HCT116 (cell line): ENCODE results near the gene LMCD1. TPM values are rescaled to one million over a fixed set of nuclear protein-coding genes. Genes with fewer than 3 reads are reported as not detected.

Experiments used
- ATAC-seq: fragments of 200-7000 bp; cut with Tn5 transposase; 2 replicates; pipeline ENCODE4 v1.9.1; 2020; ENCODE audit warnings: mild to moderate bottlenecking, moderate library complexity
- BruUV-seq: library from RNA; stranded (reverse); fragments of 400-500 nt; replicated peaks from 2 replicates; lab custom pipeline; 2021; lab: Mats Ljungman, UMichigan
- CTCF ChIA-PET: fragments of 300-600 bp; sonication (Branson Sonifier 250); formaldehyde crosslinking; loops from one replicate; lab custom pipeline; 2021; ENCODE audit warnings: antibody characterized with exemption; lab: Charles Lee
- POLR2A ChIA-PET: fragments of 300-600, 350-600 bp; sonication (Branson Sonifier 250); formaldehyde crosslinking; loops from one replicate; lab custom pipeline; 2021; ENCODE audit warnings: antibody characterized with exemption; lab: Charles Lee
- RAD21 ChIA-PET, 2 experiments: fragments of 300-600 bp; sonication (Branson Sonifier 250); formaldehyde crosslinking; loops; one replicate each; lab custom pipeline; 2023; ENCODE audit warnings: low total read pairs in 2 of 2; ENCODE audit not compliant: uncharacterized antibody in 2 of 2, unreplicated experiment in 2 of 2, low non-redundant PET in 1 of 2; lab: Charles Lee
- DNase-seq: peaks from one replicate; pipeline ENCODE4 v3.0.0-alpha.2; 2010; ENCODE audit warnings: low read depth, low spot score
- H2AFZ ChIP-seq: fragments of 200-600 bp; shearing (Covaris generic), sonication (generic); 2 replicates; pipeline ENCODE4 v1.6.1; 2017; ENCODE audit warnings: low read depth, mixed run types, mixed read lengths, antibody characterized with exemption, low read length; ENCODE audit not compliant: poor library complexity, severe bottlenecking
- H3K27ac ChIP-seq: 2 replicates; pipeline ENCODE4 v1.5.1; 2012; ENCODE audit warnings: low read depth, low read length
- H3K27me3 ChIP-seq: fragments of 200-600 bp; sonication (generic); 2 replicates; pipeline ENCODE4 v1.6.1; 2016; ENCODE audit warnings: mixed run types, low read length, mixed read lengths; ENCODE audit not compliant: insufficient read depth
- H3K36me3 ChIP-seq, 2 experiments: fragments of 200-500 bp in 1 of 2; fragments of 200-600 bp in 1 of 2; sonication (Bioruptor generic) in 1 of 2; sonication (generic) in 1 of 2; 2 replicates each; pipeline versions ENCODE4 v1.5.1 to v1.6.1; 2014 to 2016; ENCODE audit warnings: low read length in 2 of 2, inconsistent platforms in 1 of 2, mixed read lengths in 1 of 2, mixed run types in 1 of 2; ENCODE audit not compliant: insufficient read depth in 2 of 2, control insufficient read depth in 1 of 2
- H3K4me1 ChIP-seq, 2 experiments: fragments of 200-600 bp in 1 of 2; sonication (generic) in 1 of 2; 2 replicates each; pipeline versions ENCODE4 v1.5.1 to v1.6.1; 2012 to 2017; ENCODE audit warnings: low read length in 2 of 2, inconsistent platforms in 1 of 2, mild to moderate bottlenecking in 1 of 2, mixed read lengths in 1 of 2, mixed run types in 1 of 2, moderate library complexity in 1 of 2; ENCODE audit not compliant: insufficient read depth in 2 of 2, control insufficient read depth in 1 of 2
- H3K4me2 ChIP-seq: fragments of 200-600 bp; sonication (generic); 2 replicates; pipeline ENCODE4 v1.6.1; 2017; ENCODE audit warnings: mixed run types, low read length, mixed read lengths
- H3K4me3 ChIP-seq, 2 experiments: fragments of 200-600 bp in 1 of 2; sonication (generic) in 1 of 2; replicated peaks in 1 of 2; 2 replicates each; pipeline ENCODE4 v1.5.1; 2011 to 2016; ENCODE audit warnings: low read length in 2 of 2, control low read depth in 1 of 2, low read depth in 1 of 2, mild to moderate bottlenecking in 1 of 2, mixed read lengths in 1 of 2, mixed run types in 1 of 2
- H3K79me2 ChIP-seq: fragments of 200-600 bp; sonication (generic); 2 replicates; pipeline ENCODE4 v1.6.1; 2017; ENCODE audit warnings: mild to moderate bottlenecking, mixed run types, low read length, moderate library complexity, mixed read lengths; ENCODE audit not compliant: insufficient read depth
- H3K9ac ChIP-seq: fragments of 200-600 bp; sonication (generic); 2 replicates; pipeline ENCODE4 v1.6.1; 2016; ENCODE audit warnings: low read length, mixed read lengths
- H3K9me2 ChIP-seq: fragments of 200-600 bp; sonication (generic), shearing (Covaris generic); 2 replicates; pipeline ENCODE4 v1.6.1; 2017; ENCODE audit warnings: mixed run types, mild to moderate bottlenecking, moderate library complexity; ENCODE audit not compliant: insufficient read depth
- H3K9me3 ChIP-seq, 2 experiments: fragments of 200-500 bp in 1 of 2; fragments of 200-600 bp in 1 of 2; sonication (Bioruptor generic) in 1 of 2; sonication (generic) in 1 of 2; 2 replicates each; pipeline ENCODE4 v1.6.1; 2014 to 2017; ENCODE audit warnings: low read length in 2 of 2, mixed read lengths in 2 of 2, inconsistent platforms in 1 of 2, low read depth in 1 of 2, mild to moderate bottlenecking in 1 of 2, mixed run types in 1 of 2, moderate library complexity in 1 of 2; ENCODE audit not compliant: control insufficient read depth in 1 of 2, insufficient read depth in 1 of 2
- H4K20me1 ChIP-seq: fragments of 200-600 bp; sonication (generic), shearing (Covaris generic); 2 replicates; pipeline ENCODE4 v1.6.1; 2017; ENCODE audit warnings: mixed run types, mild to moderate bottlenecking, moderate library complexity; ENCODE audit not compliant: insufficient read depth
- ATF3 ChIP-seq: IDR thresholded peaks from 2 replicates; pipeline ENCODE4 v1.6.1; 2012
- CBX3 ChIP-seq: IDR thresholded peaks from 2 replicates; pipeline ENCODE4 v1.6.1; 2012; ENCODE audit warnings: low read depth
- ELF1 ChIP-seq: IDR thresholded peaks from 2 replicates; pipeline ENCODE4 v1.6.1; 2012; ENCODE audit warnings: low read depth, borderline replicate concordance
- EZH2 ChIP-seq: fragments of 200-600 bp; sonication (generic); IDR thresholded peaks from 2 replicates; pipeline ENCODE4 v1.6.1; 2017; ENCODE audit warnings: antibody characterized with exemption, mixed run types
- JUND ChIP-seq: IDR thresholded peaks from 2 replicates; pipeline ENCODE4 v1.6.1; 2012
- MAX ChIP-seq: IDR thresholded peaks from 2 replicates; pipeline ENCODE4 v1.6.1; 2012
- POLR2A ChIP-seq: IDR thresholded peaks from 2 replicates; pipeline ENCODE4 v1.7.0; 2011; ENCODE audit warnings: borderline replicate concordance; ENCODE audit not compliant: insufficient read depth, insufficient read length; ENCODE audit errors: extremely low read depth
- SIN3A ChIP-seq: IDR thresholded peaks from 2 replicates; pipeline ENCODE4 v1.6.1; 2012; ENCODE audit warnings: low read depth
- SP1 ChIP-seq: IDR thresholded peaks from 2 replicates; pipeline ENCODE4 v1.6.1; 2012; ENCODE audit warnings: low read depth
- TCF7L2 ChIP-seq: IDR thresholded peaks from 2 replicates; pipeline ENCODE4 v1.7.0; 2011; ENCODE audit warnings: borderline replicate concordance, inconsistent platforms; ENCODE audit not compliant: insufficient read depth, insufficient read length; ENCODE audit errors: extremely low read depth
- YY1 ChIP-seq: IDR thresholded peaks from 2 replicates; pipeline ENCODE4 v1.6.1; 2011; ENCODE audit warnings: low read length, low read depth, moderate library complexity, mild to moderate bottlenecking; ENCODE audit not compliant: insufficient replicate concordance; ENCODE audit errors: extremely low read depth
- ZBTB33 ChIP-seq: IDR thresholded peaks from 2 replicates; pipeline ENCODE4 v1.6.1; 2011; ENCODE audit warnings: mild to moderate bottlenecking, low read length, moderate library complexity; ENCODE audit not compliant: insufficient replicate concordance; ENCODE audit errors: extremely low read depth
- ZNF274 ChIP-seq: fragments of 200-500 bp; sonication (Bioruptor generic); IDR thresholded peaks from 2 replicates; pipeline ENCODE4 v1.6.1; 2014; ENCODE audit warnings: mild to moderate bottlenecking, low read depth, low read length, inconsistent platforms
- intact Hi-C: fragments of 100-400 bp; cut with micrococcal nuclease; formaldehyde crosslinking; loops from 2 replicates; pipeline ENCODE4 v1.10.0; 2022
- total RNA-seq: library from RNA; stranded (reverse); gene quantifications from one replicate; pipeline ENCODE4 v1.2.1, GENCODE V29; 2021; ENCODE audit not compliant: unreplicated experiment

The LMCD1 gene
- total RNA-seq, 1 experiment from 2014 or later: 4.6 TPM

- Histone ChIP-seq H3K9ac (no peak overlapping the region), H3K27me3 (no peaks in the 10 kb centered on the region), H3K27ac (no peak overlapping the region), H3K9me3 (no peaks in the 10 kb centered on the region), H3K9me2 (no peaks in the 10 kb centered on the region), H3K79me2 (no peaks in the 10 kb centered on the region), H3K4me3 (no peak overlapping the region), H3K36me3 (no peaks in the 10 kb centered on the region), H3K4me1 (no peaks in the 10 kb centered on the region), H4K20me1 (no peaks in the 10 kb centered on the region), H2AFZ (no peak overlapping the region), H3K4me2 (no peak overlapping the region)
- intact Hi-C loops: no loop called here
- RAD21 ChIA-PET: no interaction called here
- TF ChIP-seq TCF7L2: no peak
- no peak for TF ChIP-seq ELF1
- no peak for TF ChIP-seq YY1
- TF ChIP-seq ZNF274: no peak
- TF ChIP-seq ATF3: no peak
- no peak for TF ChIP-seq SIN3A
- no peak for TF ChIP-seq SP1
- TF ChIP-seq CBX3: no peak
- no peak for TF ChIP-seq POLR2A
- TF ChIP-seq EZH2: no peak
- no peak for TF ChIP-seq MAX
- TF ChIP-seq JUND: no peak
- TF ChIP-seq ZBTB33: no peak
- BruUV-seq: no TSS peak
- no peak for ATAC-seq
- POLR2A ChIA-PET: no interaction called here
- no peak for DNase-seq
- CTCF ChIA-PET: no interaction called here
Observed at GRCh38 chr3:8593021-8593827, 91.6 kb downstream of the LMCD1 start.
